Measurements from ENCODE around the gene LSAMP. TPM values are rescaled to one million over a fixed set of nuclear protein-coding genes. Genes with fewer than 3 reads are reported as not detected.

LSAMP gene
- total and polyA plus RNA-seq, 2 of the 8 experiments (the other 6 are each of a cell fraction or from before 2014, with no cell fraction given): 1.8 to 5.7 TPM

DNA sequence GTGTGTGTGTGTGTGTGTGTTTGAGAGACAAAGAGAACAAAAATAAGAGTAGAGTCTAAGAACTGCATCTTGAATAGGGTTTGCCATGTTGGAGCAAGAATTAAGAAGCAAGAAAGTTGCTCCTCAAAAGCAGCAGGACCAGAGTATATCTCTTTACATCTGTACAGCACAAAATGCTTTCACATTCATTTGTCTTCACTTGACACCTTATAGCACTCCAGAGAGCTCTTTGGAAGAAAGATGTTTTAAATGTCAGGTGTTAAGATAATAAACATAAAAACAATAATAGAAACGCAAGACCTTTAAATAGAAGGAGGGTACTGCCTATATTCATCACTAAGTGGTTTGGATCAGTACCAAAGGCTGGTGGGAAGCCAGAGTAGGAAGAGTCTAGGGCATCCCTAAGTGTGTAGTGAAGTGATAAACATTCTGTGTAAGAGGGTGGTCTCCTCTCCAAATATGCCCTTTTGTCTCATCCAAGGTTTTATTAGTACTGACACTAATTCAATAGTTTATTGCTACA is 19.1 kb upstream of the LSAMP start:
- H3K14ac ChIP-seq (ENCODE audit: insufficient read length): no peak overlapping the region
- H2BK20ac ChIP-seq (ENCODE audit: low read length): no peak overlapping the region
- no peak overlapping the region for H4K5ac ChIP-seq (ENCODE audit: insufficient read length, low read depth, low read length)
- no peaks in the 10 kb centered on the region for H3K79me1 ChIP-seq (ENCODE audit: low read depth, low read length)
- H3K18ac ChIP-seq (ENCODE audit: extremely low read depth, low read length): no peak overlapping the region
- no peak overlapping the region for H3K4ac ChIP-seq (replicated peaks; ENCODE audit: insufficient read length, low read depth, low read length)
- no peaks in the 10 kb centered on the region for H3K36me3 ChIP-seq (ENCODE audit: control insufficient read depth in 2 of 4, insufficient read depth in 4 of 4, low read length in 3 of 4)
- no peak overlapping the region for H4K8ac ChIP-seq (ENCODE audit: extremely low read depth, insufficient read depth, low read length)
- CTCF ChIA-PET (ENCODE audit: partially characterized antibody): no interaction called here
- H3K23me2 ChIP-seq (ENCODE audit: low read depth, low read length): no peaks in the 10 kb centered on the region
- H3K4me2 ChIP-seq (ENCODE audit: insufficient read depth in 1 of 2, low read depth in 2 of 2, low read length in 2 of 2): no peak overlapping the region
- no peak overlapping the region for H2BK15ac ChIP-seq (ENCODE audit: low read length)
- POLR2A ChIA-PET (ENCODE audit: partially characterized antibody): no interaction called here
- H3K27me3 ChIP-seq (replicated peaks in 1 of 4; ENCODE audit: control insufficient read depth in 3 of 4, extremely low read depth in 1 of 4, insufficient read depth in 3 of 4, low read length in 3 of 4): no peaks in the 10 kb centered on the region
- H3K27ac ChIP-seq (ENCODE audit: low read depth, low read length): no peak overlapping the region
- H2BK5ac ChIP-seq (ENCODE audit: low read depth, low read length): no peak overlapping the region
- no peaks in the 10 kb centered on the region for H3K4me1 ChIP-seq (replicated peaks in 1 of 4; ENCODE audit: control insufficient read depth in 3 of 4, insufficient read depth in 4 of 4, low read length in 3 of 4)
- H2AFZ ChIP-seq (ENCODE audit: low read length): no peak overlapping the region
- no peak for FAIRE-seq
- no peak overlapping the region for H2BK120ac ChIP-seq (replicated peaks; ENCODE audit: low read depth, low read length)
- 80% methylated on average over 1 of the region's 1 CpG; no CpG with 5 or more reads in 1 of the 2 experiments for WGBS, 2 experiments (ENCODE audit: extremely low coverage in 1 of 2, insufficient coverage in 1 of 2, insufficient read length in 1 of 2, insufficient replicate concordance in 2 of 2, low coverage in 1 of 2, low lambda C conversion rate in 2 of 2, missing lambda C conversion rate in 1 of 2)
- no peak overlapping the region for H3K56ac ChIP-seq (replicated peaks; ENCODE audit: insufficient read length, low read depth, low read length)
- H3K23ac ChIP-seq (ENCODE audit: insufficient read length): no peak overlapping the region
- no peak for DNase-seq (ENCODE audit: low read depth in 1 of 2, low spot score in 2 of 2)
- no peak overlapping the region for H2BK12ac ChIP-seq (ENCODE audit: low read depth, low read length)
- no peaks in the 10 kb centered on the region for H3K79me2 ChIP-seq (ENCODE audit: control insufficient read depth in 1 of 2, insufficient read depth in 2 of 2, low read length in 2 of 2)
- H3K9me3 ChIP-seq (ENCODE audit: insufficient read depth in 2 of 2, low read depth in 1 of 2, low read length in 1 of 2): no peaks in the 10 kb centered on the region
- H4K91ac ChIP-seq (replicated peaks; ENCODE audit: insufficient read length, low read length): no peak overlapping the region
- no peak overlapping the region for H3K4me3 ChIP-seq (ENCODE audit: extremely low read depth in 1 of 4, insufficient read depth in 2 of 4, low read depth in 3 of 4, low read length in 4 of 4)
- TF ChIP-seq JUND (IDR thresholded peaks at IDR 0.05; ENCODE audit: low read length) (no peak), PHF8 (conservative IDR thresholded peaks at IDR 0.05; ENCODE audit: low read depth, low read length) (no peak)
- H2AK5ac ChIP-seq (ENCODE audit: low read depth, low read length): no peak overlapping the region
- H3K9ac ChIP-seq (replicated peaks in 1 of 4; ENCODE audit: extremely low read depth in 1 of 4, low read depth in 3 of 4, low read length in 3 of 4): no peak overlapping the region
- H4K20me1 ChIP-seq (replicated peaks in 1 of 2; ENCODE audit: control insufficient read depth in 1 of 2, insufficient read depth in 2 of 2, low read length in 2 of 2): no peaks in the 10 kb centered on the region

Data from H1 (cell line).